HepG2 (cell line): ENCODE results near the gene ZNF558. TPM values are rescaled to one million over a fixed set of nuclear protein-coding genes. Genes with fewer than 3 reads are reported as not detected.

Source experiments
- FOSL1 ChIP-seq: sonication (generic); formaldehyde crosslinking; IDR thresholded peaks from 2 replicates; pipeline ENCODE4 v1.9.0; 2021; ENCODE audit warnings: missing genetic modification reagents, borderline replicate concordance
- HINFP ChIP-seq: sonication (generic); formaldehyde crosslinking; IDR thresholded peaks from 2 replicates; pipeline ENCODE4 v1.4.0; 2020; ENCODE audit warnings: low read depth, mild to moderate bottlenecking, missing genetic modification reagents
- KLF11 ChIP-seq: IDR thresholded peaks from 2 replicates; pipeline ENCODE4 v1.6.1; 2016; ENCODE audit warnings: missing compliant biosample characterization
- MLLT10 ChIP-seq: sonication (generic); formaldehyde crosslinking; IDR thresholded peaks from 2 replicates; pipeline ENCODE4 v1.4.0; 2020; ENCODE audit warnings: missing genetic modification reagents
- PHF21A ChIP-seq: sonication (generic); formaldehyde crosslinking; IDR thresholded peaks from 2 replicates; pipeline ENCODE4 v1.5.0; 2020; ENCODE audit warnings: mild to moderate bottlenecking, missing genetic modification reagents
- PITX1 ChIP-seq: sonication (generic); formaldehyde crosslinking; IDR thresholded peaks from 2 replicates; pipeline ENCODE4 v1.5.1; 2020; ENCODE audit warnings: mild to moderate bottlenecking, missing genetic modification reagents
- POLR2AphosphoS5 ChIP-seq: IDR thresholded peaks from 2 replicates; pipeline ENCODE4 v1.6.1; 2012; ENCODE audit warnings: low read depth, low read length
- SIX1 ChIP-seq: sonication (generic); formaldehyde crosslinking; IDR thresholded peaks from 2 replicates; pipeline ENCODE4 v1.4.0; 2020; ENCODE audit warnings: missing genetic modification reagents, borderline replicate concordance
- ZFP91 ChIP-seq: sonication (generic); formaldehyde crosslinking; IDR thresholded peaks from 2 replicates; pipeline ENCODE4 v1.9.0; 2022; ENCODE audit warnings: missing genetic modification reagents, mild to moderate bottlenecking, borderline replicate concordance
- ZNF317 ChIP-seq: sonication (generic); formaldehyde crosslinking; IDR thresholded peaks from 2 replicates; pipeline ENCODE4 v1.5.0; 2020; ENCODE audit warnings: mild to moderate bottlenecking, missing genetic modification reagents
- ZNF407 ChIP-seq: sonication (generic); formaldehyde crosslinking; IDR thresholded peaks from one replicate; pipeline ENCODE4 v1.5.1; 2020; ENCODE audit warnings: mild to moderate bottlenecking, missing genetic modification reagents; ENCODE audit errors: not compliant biosample characterization
- polyA plus RNA-seq, 8 experiments: library from polyadenylated mRNA; depleted of rRNA in 3 of 8; stranded (reverse) in 7 of 8; unstranded in 1 of 8; fragments of >200 nt; fragmentation: Illumina TruSeq in 4 of 8; extraction: Trizol in 4 of 8; gene quantifications; 2 replicates each; pipeline versions ENCODE4 v1.2.1 to v1.2.3, GENCODE V29; 2011 to 2016; ENCODE audit warnings: low read depth in 4 of 8, missing spikeins in 1 of 8, mixed read lengths in 1 of 8; ENCODE audit not compliant: insufficient read depth in 1 of 8
- total RNA-seq, 5 experiments: library from RNA; depleted of rRNA; stranded (reverse); fragments of >200 nt; fragmentation: Illumina TruSeq; extraction: Trizol; gene quantifications; 2 replicates each; pipeline ENCODE4 v1.2.3, GENCODE V29; 2016; ENCODE audit warnings: low read depth in 1 of 5

The ZNF558 gene
- total and polyA plus RNA-seq, 2 of the 13 experiments (the other 11 are each of a cell fraction or from before 2014, with no cell fraction given) = 9.5 to 10.8 TPM

- TF ChIP-seq ZNF407 (no peak), SIX1 (CRISPR knock-in tag) (no peak), KLF11 (CRISPR knock-in tag) (no peak), PITX1 (no peak), PHF21A (CRISPR knock-in tag) (no peak), FOSL1 (no peak), ZNF317 (no peak), MLLT10 (no peak), ZFP91 (CRISPR knock-in tag) (peak; percentile 28; the same call in 1 of the 2 replicates), POLR2AphosphoS5 (peak; percentile 61), HINFP (CRISPR knock-in tag) (no peak)
These were observed at the start of gene ZNF558, which contains the start of gene MBD3L1 (continued) for GRCh38 chr19:8832132-8833021.
